CD4-positive, alpha-beta T cell treated with Interleukin-2 at 100 ng/mL for 4 hours (primary cell): Measurements from ENCODE around the gene DPF3.

Experiments
- DNase-seq: peaks from one replicate; pipeline ENCODE4 v3.0.0-alpha.2; 2020; ENCODE audit warnings: low spot score

DPF3 gene

GRCh38 chr14:72679536-72680151 lies 214.3 kb downstream of the DPF3 start:
- DNase-seq, result no peak

- DNase-seq, result no peak
These were observed 214.8 kb downstream of the DPF3 start for GRCh38 chr14:72679141-72679535.

GRCh38 chr14:72678356-72678755 lies 215.5 kb downstream of the DPF3 start:
- no peak for DNase-seq

- no peak for DNase-seq
These were observed 216.2 kb downstream of the DPF3 start for GRCh38 chr14:72677664-72678063.

- DNase-seq, result no peak
These were observed 218.8 kb downstream of the DPF3 start for GRCh38 chr14:72675126-72675525.

- no peak for DNase-seq
These were observed 220.7 kb downstream of the DPF3 start for GRCh38 chr14:72673179-72673578.

GRCh38 chr14:72666610-72667009 lies 227.3 kb downstream of the DPF3 start:
- no peak for DNase-seq

GRCh38 chr14:72665259-72665658 lies 228.6 kb downstream of the DPF3 start:
- no peak for DNase-seq

- DNase-seq, result no peak
These were observed 229.2 kb downstream of the DPF3 start for GRCh38 chr14:72664651-72665050.

GRCh38 chr14:72663956-72664650 lies 229.8 kb downstream of the DPF3 start:
- no peak for DNase-seq

GRCh38 chr14:72663076-72663487 lies 230.8 kb downstream of the DPF3 start:
- DNase-seq, result no peak

- DNase-seq, result no peak
These were observed 231.7 kb downstream of the DPF3 start for GRCh38 chr14:72662214-72662613.

GRCh38 chr14:72657214-72657921 lies 236.5 kb downstream of the DPF3 start:
- no peak for DNase-seq

- no peak for DNase-seq
These were observed 240.9 kb downstream of the DPF3 start for GRCh38 chr14:72653026-72653425.

- no peak for DNase-seq
These were observed 241.7 kb downstream of the DPF3 start for GRCh38 chr14:72652179-72652578.

GRCh38 chr14:72651714-72652113 lies 242.2 kb downstream of the DPF3 start:
- DNase-seq, result no peak

GRCh38 chr14:72651081-72651480 lies 242.8 kb downstream of the DPF3 start:
- DNase-seq, result no peak

GRCh38 chr14:72649603-72650227 lies 244.2 kb downstream of the DPF3 start:
- no peak for DNase-seq

- DNase-seq, result no peak
These were observed 246.1 kb downstream of the DPF3 start for GRCh38 chr14:72647782-72648181.

GRCh38 chr14:72646861-72647528 lies 246.9 kb downstream of the DPF3 start:
- no peak for DNase-seq

- DNase-seq, result no peak
These were observed 248.2 kb downstream of the DPF3 start for GRCh38 chr14:72645706-72646105.

GRCh38 chr14:72644758-72645489 lies 249.0 kb downstream of the DPF3 start:
- no peak for DNase-seq
